ENCODE data around the gene PRICKLE2. TPM values are rescaled to one million over a fixed set of nuclear protein-coding genes. Genes with fewer than 3 reads are reported as not detected.

PRICKLE2 gene
- total RNA-seq, 1 experiment from 2014 or later, result 1.9 TPM

DNA sequence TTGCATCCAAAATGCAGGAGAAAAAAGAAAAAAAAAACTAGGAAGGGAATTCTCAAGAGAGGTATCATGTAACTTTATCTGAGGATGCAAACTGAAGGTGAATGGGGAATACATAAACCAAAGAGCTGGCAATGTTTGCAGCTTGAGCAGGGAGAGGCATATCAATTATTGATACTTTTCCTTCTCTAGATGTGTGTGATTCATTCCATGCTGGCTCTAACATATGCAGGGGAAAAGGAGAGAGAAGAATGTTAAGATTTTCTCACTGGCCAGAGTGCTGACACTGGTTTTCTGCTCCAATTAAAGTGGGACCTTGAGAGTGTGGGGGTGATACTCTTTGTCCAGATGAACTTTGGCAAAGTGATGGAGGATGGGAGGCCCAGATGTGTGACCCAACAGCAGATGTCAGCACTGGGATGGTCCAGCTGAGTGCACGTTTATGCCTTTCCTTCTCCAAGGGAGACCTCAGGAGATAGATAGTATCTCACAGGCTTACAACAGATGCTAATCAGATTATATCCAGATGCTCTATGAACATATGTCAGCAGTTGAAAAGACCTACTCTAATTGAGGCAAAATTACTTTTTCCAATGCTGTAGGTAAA, 152.0 kb downstream of the PRICKLE2 start:
- Mint-ChIP-seq H3K9me3 (ENCODE audit: low read depth, unreplicated experiment) (no peaks in the 10 kb centered on the region), H3K36me3 (ENCODE audit: insufficient read depth, unreplicated experiment) (no peaks in the 10 kb centered on the region), H3K27me3 (ENCODE audit: unreplicated experiment) (peaks cover 58% of the 10 kb centered on the region), H3K4me3 (ENCODE audit: low read depth, unreplicated experiment) (no peak overlapping the region), H3K27ac (ENCODE audit: unreplicated experiment) (no peak overlapping the region), H3K4me1 (ENCODE audit: low read depth, unreplicated experiment) (no peaks in the 10 kb centered on the region)
- intact Hi-C loops (cut with micrococcal nuclease; ENCODE audit: unreplicated experiment), result no loop called here
- TF ChIP-seq CTCF (IDR thresholded peaks at IDR 0.05; ENCODE audit: unreplicated experiment), result no peak
- CTCF ChIA-PET, result no interaction called here
- DNase-seq, result no peak
- BruUV-seq (replicated peaks), result no TSS peak

- CTCF ChIA-PET, result no interaction called here
- no peak overlapping the region for H3K27ac Mint-ChIP-seq (ENCODE audit: unreplicated experiment)
Observed at GRCh38 chr3:64072126-64072525, 153.1 kb downstream of the PRICKLE2 start.

GRCh38 chr3:64070704-64071103, 154.6 kb downstream of the PRICKLE2 start:
- Mint-ChIP-seq H3K9me3 (ENCODE audit: low read depth, unreplicated experiment) (no peaks in the 10 kb centered on the region), H3K36me3 (ENCODE audit: insufficient read depth, unreplicated experiment) (no peaks in the 10 kb centered on the region), H3K27ac (ENCODE audit: unreplicated experiment) (no peak overlapping the region), H3K4me1 (ENCODE audit: low read depth, unreplicated experiment) (no peaks in the 10 kb centered on the region), H3K4me3 (ENCODE audit: low read depth, unreplicated experiment) (no peak overlapping the region), H3K27me3 (ENCODE audit: unreplicated experiment) (peaks cover 36% of the 10 kb centered on the region)
- TF ChIP-seq CTCF (IDR thresholded peaks at IDR 0.05; ENCODE audit: unreplicated experiment), result no peak
- CTCF ChIA-PET, result no interaction called here
- no peak for DNase-seq
- intact Hi-C loops (cut with micrococcal nuclease; ENCODE audit: unreplicated experiment), result no loop called here
- no TSS peak for BruUV-seq (replicated peaks)

More at GRCh38 chr3:64072126-64072525, 153.1 kb downstream of the PRICKLE2 start:
- no peak for DNase-seq
- Mint-ChIP-seq H3K27me3 (ENCODE audit: unreplicated experiment) (peaks cover 47% of the 10 kb centered on the region), H3K4me3 (ENCODE audit: low read depth, unreplicated experiment) (no peak overlapping the region), H3K9me3 (ENCODE audit: low read depth, unreplicated experiment) (no peaks in the 10 kb centered on the region), H3K4me1 (ENCODE audit: low read depth, unreplicated experiment) (no peaks in the 10 kb centered on the region), H3K36me3 (ENCODE audit: insufficient read depth, unreplicated experiment) (no peaks in the 10 kb centered on the region)
- BruUV-seq (replicated peaks), result no TSS peak
- intact Hi-C loops (cut with micrococcal nuclease; ENCODE audit: unreplicated experiment), result no loop called here
- no peak for TF ChIP-seq CTCF (IDR thresholded peaks at IDR 0.05; ENCODE audit: unreplicated experiment)

DNA sequence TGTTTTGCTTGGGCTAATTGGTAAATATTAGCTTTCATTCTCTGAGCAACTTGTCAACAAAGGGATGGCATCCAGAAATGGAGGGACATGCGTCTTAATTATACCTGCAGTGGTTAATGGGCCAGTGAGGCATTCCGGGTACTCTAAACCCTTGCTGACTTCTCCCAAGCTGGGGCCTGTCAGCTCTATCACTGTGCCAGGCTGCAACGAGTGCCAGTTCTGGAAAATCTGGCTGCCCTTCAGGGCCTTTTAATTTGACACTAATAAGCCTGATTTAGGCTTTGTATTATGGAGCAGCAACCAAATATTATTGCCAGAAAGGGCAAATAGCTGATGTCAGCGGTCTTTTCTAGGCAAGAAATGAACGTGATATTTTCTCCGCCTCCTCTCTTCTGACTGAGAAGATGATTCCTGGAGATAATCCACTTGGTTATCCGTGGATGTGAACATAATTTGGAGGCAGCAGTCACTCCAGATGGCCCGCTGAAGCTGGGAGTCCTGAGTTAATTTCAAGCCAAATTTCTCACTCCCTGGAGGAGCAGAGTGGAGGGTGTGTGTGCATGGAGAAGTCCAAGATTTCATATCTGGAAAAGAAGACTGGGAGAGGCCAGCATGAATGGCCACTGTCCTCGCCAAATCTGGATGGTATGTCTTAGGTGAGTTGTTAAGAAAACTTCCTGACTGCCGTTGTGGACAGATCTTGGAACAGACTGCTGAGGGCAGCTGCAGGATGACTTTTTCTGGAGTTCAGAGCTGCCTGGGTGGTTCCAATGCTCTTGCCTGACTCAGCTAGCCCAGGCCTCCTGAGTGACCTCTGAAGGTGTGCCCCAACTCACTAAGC, 157.5 kb downstream of the PRICKLE2 start:
- no peak for DNase-seq
- BruUV-seq (replicated peaks), result no TSS peak
- CTCF ChIA-PET, result no interaction called here

More for the DNA sequence above, 157.5 kb downstream of the PRICKLE2 start:
- no peak for TF ChIP-seq CTCF (IDR thresholded peaks at IDR 0.05; ENCODE audit: unreplicated experiment)
- Mint-ChIP-seq H3K27ac (ENCODE audit: unreplicated experiment) (no peak overlapping the region), H3K36me3 (ENCODE audit: insufficient read depth, unreplicated experiment) (no peaks in the 10 kb centered on the region), H3K9me3 (ENCODE audit: low read depth, unreplicated experiment) (no peaks in the 10 kb centered on the region), H3K4me3 (ENCODE audit: low read depth, unreplicated experiment) (no peak overlapping the region), H3K4me1 (ENCODE audit: low read depth, unreplicated experiment) (no peaks in the 10 kb centered on the region), H3K27me3 (ENCODE audit: unreplicated experiment) (peaks cover 15% of the 10 kb centered on the region)
- intact Hi-C loops (cut with micrococcal nuclease; ENCODE audit: unreplicated experiment), result no loop called here

Data from Calu3 (cell line).